ENCODE measurements around the gene ZBTB21.
"Not testable (repeated sequence)": the region's sequence is repeated elsewhere in the genome, so short reads cannot be mapped to it uniquely, and the experiment has no call there.

Gene ZBTB21

DNA sequence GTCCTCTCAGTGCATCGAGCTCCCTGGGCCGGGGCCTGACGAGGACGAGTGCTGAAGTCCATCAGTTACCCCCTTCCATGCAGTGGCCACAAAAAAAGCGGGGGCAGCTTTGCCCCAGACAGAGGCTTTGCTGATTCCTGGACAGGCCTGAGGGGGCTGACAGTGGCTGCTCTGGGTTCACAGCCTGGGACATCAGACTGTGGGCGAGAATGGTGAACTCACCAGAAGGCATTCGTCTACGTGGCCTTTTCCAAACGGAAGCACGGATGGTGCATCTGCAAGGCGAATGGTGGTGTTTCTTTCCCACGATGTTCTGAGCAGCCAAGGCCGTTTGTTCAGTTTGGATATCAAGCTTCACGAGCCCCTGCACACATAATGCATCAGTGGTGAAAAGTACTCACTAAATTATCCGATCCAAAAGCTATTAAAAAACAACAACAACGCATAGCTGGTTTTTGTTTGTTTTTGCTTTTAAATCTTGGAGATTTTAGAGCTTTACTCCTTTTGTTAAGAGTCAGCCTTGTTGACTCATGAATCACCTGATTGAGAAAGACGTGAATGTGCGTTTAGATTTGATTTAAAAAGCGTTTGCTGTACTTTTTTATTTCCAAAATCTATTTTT, 6.3 kb upstream of the ZBTB21 start:
- DNase-seq, result no peak

DNA sequence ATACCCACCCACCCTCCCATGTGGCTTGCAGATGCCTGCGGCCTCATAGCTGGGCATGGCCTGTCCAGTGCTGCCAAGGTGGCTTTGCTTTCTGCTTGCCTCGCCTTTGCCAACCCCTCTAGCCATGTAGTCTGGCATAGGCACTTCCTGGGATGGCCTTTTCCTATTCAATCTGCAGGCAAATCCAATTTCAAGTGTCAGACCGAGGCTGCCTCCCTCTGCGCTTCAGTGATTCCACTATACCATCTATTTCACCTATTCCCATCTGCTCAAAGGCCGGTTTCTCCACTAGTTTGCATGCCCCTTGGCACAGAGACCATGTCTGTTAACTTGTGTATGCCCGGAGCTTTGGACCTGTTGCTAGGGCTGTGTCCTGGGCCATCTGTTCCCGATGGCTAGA, 3.8 kb upstream of the ZBTB21 start:
- DNase-seq, result no peak

DNA sequence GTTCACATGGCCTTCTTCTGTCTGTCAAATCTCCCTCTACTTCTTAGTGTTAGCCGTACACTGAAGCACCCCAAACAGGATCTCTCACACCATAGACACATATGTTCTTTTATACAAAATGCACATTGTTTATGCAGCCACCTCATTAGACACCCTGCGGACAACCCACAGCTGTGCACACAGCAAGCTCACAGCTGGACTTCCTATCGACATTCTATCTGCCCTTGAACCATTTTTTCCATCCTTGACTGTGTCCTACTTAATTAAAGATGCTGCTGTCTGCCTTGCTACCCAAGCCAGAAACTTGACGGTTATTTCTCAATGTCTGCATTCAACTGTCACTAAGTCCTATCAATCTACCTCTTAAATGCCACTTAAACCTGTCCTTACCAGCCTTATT, 3.2 kb upstream of the ZBTB21 start:
- no peak for DNase-seq

DNA sequence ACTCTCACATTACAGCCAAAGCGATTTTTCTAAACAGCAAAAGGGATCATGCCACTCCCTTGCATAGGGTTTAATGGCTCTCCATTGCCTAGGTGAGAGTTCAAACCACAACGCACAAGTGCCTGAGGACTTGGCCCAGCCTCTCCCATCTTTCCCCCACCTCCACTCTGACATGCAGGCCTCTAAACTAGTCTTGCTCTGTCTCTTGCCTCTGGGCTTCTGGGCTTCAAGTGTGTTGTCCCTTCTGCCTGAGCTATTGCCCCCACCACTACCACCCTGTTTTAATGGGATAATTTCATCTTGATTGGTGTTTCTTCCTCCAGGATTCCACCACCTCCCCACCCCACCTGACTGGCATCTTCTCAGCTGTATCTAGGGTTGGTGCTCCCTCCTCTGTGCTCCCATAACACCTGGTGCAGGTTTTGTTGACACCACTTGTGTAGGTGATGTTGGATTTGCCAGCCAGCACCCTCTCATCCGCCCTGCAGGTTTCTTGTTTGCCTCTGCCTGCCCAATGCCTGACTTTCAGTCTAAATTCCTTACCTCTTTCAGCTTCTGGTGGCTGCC, 2.7 kb upstream of the ZBTB21 start:
- DNase-seq, result no peak

DNA sequence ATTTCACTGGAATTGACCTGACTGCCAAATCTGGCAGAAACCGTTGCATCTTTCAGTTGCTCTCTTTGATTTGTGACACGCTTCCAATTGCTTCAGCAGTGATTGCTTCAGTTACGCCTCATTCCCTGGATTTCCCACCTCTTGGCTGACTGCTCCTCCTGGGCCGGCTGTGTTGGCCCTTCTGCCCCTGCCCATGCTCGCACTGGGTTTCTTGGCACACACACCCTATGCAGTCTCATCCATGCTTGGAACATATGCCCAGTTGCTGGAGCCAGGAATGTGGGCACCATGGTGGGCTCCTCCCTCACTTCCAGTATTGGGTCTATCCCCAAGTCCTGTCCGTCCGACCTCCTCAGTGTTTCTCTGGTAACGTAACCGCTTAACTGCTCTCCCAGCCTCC, 2.2 kb upstream of the ZBTB21 start:
- no peak for DNase-seq

DNA sequence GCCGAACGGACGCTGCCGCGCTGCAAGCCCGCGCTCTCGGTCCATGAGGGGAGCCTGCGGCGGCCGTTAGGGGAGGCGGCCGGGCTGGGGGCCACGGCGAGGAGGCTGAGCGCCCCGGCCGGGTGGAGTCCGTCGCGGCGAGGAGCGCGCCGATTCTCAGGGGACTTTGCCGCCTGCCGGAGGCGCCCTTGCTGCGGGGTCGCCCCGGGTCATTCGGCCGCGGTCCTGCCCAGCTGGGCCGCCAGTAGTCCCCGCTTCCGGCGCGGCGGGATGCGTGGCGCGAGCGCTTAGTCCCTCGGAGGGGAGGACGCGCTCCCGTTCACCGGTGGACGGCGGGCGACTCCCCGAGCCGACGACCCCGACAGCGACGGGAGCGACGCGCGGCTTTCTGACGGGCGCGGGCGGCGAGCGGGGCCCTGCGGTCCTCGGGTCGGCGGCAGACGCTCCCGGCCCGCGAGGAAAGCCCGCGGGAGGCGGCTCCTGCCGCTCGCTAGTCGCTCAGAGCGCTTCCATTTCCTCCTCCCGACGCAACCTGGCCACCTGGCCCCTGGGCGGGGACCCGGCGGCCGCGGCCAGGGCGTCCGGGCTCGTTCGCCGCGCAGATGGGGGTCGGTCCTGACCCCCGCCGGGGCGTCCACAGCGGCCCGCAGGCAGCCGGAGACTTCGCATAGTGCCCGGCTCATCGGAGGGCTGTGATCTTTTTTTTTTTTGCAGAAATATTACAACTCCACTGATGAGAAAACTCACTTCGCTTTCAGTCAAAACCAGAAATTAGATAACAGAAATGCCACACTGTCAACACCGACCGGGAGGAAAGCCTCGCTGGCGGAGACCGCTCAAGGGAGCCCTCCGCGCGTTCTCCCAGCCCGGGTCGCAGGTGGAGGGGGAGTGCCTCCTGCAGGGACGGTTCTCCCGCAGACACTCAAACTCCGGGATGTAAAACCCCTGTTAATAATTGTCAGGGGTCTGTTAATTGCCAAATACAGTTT, 641 bp upstream of the ZBTB21 start:
- peak in 1 of 2 experiments; percentile 31 for DNase-seq

DNA sequence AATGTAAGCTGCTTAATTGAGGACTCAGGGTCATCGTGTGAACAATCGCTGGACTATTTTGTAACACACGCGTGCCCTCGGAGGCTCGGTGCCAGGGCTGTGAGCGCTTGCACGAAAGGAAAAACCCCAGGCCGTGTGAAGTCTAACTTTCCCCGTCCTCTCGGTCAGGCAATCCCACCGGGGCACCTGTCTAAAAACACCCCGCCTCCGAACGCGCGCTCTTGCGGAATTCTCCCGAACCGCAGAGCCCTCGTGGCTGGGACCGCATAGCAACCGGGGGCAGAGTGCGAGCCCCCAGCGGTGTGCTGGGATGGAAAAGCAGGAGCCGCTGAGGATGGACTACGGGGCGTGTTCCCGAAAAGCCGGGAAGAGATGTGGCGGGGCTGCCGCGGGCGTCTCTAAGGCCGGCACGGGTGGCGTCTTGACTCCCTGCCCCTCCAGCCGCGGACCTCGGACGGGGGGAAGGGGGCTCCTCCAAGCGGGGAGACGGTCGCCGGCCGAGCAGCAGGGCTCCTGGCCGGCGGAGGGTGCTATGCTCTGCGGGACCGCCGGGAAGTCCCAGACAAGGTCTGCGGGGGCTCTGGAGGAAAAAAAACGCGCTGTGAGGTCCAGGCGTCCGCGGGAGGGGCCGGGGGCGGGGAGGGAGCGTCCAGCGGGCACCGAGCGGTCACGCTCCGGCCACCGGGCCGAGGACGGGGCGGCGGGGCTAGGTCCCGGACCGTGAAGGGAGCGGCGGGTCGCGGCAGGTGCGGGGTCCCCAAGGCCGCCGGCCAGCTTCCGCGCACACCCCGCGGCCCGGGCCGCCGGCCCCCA, 936 bp downstream of the ZBTB21 start:
- DNase-seq, result peak; percentile 18 to 27

DNA sequence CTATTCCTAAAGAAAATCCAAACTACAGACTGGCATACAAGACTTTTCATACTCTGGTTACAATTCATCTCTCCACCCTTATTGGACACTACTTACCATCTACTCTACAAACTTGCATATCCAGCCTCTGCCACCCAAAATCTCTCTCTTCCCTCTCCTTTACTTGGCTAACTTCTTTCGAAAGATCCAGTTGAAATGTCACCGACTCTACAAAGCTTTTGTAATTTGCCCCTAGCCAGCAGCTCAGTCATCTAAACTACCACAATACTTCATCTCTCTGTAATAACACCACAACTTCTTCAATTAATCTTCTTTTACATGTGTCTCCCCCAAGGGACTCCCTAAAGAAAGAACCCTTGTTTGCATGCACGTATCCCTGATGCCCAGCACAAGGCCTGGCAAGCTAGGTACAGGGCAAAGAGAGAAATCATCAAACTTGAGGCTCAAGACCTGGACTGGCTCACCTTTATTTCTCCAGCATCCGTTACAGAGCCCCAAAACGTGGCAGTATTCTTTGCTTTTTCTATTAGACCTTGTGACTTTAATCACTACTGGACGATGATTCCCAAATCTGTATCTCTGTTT, 2.7 kb downstream of the ZBTB21 start:
- no peak for DNase-seq

DNA sequence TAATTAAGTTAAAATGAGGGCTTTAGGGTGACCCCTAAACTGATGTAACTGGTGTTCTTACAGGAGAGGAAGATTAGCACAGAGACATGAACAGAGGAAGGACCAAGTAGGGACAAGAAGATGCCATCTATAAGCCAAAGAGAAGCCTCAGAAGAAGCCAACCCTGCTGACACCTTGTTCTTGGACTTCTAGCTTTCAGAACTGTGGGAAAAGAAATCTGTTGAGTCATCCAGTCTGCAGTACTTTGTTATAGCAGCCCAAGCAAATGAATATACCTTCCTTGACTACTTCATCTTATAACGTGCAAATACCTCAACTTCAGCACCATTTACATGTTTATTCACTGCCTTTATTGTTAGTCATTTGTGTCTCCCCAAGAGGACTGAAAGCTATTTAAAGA, 3.4 kb downstream of the ZBTB21 start:
- no peak for DNase-seq

DNA sequence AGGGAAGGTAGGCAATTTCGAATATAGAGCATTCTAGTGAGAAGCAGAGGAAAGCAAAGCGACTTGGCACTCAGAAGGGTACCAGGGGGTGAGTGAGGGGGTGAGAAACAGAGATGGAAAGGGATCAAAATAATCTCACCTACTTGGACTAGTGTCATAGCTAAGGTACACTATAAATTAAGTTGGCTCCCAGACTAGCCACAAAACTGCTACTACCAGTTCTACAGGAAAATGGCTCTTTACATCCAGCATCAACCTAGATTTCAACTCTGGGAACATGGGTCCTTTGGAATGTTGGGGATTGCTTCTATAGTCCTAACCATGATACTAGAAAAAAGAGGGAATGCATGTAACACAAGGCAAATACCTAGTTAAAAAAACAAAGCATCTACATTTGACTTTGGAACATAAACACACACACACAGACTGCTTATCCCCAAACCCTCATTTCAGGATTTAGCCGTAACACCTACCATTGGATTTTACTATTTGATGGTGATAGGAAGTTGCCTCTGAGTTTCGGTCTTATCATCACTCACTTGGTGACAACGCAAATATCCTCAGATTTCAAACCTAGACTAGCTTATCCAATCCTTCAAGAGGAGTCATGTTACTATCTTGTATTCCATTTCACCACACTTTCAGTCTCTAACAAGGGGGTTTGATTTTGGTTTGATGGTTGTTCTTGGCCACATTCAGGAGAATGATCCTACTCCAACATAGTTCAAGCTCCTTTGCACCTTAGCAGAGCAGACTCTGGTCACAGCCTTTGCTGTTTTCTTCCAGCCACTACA, 5.6 kb downstream of the ZBTB21 start:
- no peak for DNase-seq

DNA sequence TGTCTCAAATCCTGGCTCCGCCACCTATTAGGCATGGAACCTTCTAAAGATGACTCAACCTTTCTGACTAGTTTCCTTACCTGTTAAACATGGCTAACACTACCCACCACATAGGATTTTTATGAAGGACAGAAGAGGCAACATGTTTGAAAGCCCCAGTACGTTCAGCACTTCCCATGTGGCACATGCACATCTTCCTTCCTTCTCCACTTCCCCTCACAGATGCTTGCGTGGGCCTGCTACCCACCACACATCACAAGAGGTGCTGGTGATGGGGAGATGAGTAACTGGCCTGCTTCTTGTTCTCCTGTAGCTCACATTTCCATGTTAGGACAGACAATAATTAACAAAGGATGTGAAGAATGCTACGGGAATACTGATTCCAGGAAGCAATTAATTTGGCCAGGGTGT, 7.1 kb downstream of the ZBTB21 start:
- no peak for DNase-seq

DNA sequence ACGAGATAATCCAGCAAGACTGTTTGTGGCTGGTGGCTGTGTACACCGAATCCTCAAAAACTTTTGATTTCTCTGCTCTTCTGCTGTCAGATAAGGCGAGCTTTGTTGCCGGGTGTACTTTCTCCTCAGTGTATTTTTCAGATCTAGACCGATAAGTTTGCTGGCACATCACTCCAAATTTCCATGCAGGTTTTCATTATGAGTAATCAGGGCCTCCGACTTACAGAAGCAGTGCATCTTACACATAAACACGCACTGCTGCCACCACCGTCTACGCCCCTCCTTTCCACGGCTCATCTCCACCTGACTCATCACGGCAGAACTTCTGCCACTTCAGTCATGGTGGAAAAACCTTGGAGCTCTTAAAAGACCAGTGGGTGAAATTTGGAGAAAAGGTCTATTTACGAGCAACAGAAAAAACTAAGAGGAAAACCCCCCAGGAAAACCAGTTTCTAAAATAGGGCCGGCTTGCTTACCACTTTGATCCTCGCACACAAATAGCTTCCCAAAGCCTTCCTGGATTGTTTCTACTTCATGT, 7.7 kb downstream of the ZBTB21 start:
- no peak for DNase-seq

DNA sequence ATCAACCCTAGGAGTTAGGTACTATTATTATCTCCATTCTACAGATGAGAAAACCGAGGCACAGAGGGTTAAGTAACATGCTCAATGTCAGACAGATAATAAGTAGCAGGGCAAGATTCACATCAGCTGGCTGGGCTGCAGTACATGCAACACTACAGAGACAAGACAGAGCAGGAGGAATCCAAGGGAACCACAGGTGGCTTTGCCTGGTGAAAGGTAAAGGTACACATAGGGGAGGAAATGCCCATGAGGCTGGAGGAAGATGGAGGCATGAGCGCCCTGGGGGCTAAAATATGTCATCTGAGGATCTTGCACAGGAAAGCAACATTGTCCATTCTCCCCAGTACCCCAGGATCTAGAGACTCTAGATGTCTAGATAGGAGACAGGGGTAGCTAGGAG, 8.4 kb downstream of the ZBTB21 start:
- no peak for DNase-seq

DNA sequence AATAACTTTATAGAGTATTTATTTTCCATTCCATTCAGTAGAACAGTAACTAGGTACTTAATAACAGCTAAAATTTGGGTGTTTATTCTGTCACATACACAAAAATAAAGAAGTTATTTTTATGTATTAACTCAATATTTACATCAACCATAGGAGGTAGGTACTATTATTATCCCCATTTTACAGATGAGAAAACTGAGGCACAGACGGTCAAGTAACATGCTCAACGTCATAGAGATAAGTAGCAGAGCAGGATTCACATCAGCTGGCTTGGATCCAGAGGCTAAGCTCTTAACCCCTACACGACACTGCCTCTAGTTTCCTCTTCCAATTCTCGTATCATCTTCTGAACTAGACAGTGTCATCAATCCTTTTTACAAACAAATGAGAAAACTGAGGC, 9.3 kb downstream of the ZBTB21 start:
- no peak for DNase-seq

DNA sequence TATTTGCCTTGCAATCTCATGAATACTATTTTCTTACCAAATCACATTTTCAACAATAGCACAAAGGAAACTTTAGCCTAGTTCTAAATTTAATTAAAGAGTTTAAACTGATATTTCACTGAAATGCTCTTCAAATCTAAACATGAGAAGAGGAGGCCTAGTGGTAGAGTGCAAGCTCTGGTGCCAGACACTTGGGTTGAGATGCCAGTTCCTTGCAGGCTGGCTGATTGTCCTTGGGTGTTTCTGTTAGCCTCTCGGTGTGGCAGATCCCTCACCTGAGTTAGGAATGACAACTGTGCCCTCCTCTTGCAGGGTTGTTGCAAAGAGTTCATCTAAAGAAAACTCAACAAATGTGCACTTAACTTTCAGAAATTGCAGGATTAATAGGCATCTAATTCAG, 12.5 kb downstream of the ZBTB21 start:
- DNase-seq, result no peak

DNA sequence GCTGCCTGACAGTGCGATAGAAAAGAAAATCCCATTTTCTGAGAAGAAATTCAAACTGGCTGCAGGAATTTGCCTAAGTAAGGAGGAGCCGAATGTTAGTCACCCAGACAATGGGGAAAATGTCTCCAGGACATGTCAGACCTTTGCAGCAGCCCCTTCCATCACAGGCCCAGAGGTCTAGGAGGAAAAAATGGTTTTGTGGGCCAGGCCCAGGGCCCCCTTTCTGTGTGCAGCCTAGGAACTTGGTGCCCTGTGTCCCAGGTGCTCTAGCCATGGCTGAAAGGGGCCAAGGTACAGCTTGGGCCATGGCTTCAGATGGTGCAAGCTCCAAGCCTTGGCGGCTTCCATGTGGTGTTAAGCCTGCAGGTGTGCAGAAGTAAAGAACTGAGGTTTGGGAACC, 14.6 kb downstream of the ZBTB21 start:
- DNase-seq, result no peak

DNA sequence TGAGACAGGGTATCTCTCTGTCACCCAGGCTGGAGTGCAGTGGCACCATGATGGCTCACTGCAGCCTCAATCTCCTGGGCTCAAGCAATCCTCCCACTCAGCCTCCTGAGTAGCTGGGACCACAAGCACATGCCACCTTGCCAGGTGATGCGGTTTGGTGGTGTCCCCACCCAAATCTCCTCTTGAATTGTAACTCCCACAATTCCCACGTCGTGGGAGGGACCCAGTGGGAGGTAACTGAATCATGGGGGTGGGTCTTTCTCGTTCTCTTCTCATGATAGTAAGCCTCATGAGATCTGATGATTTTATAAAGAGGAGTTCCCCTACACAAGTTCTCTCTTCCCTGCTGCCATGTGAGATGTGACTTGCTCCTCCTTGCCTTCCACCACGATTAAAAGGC, 15.5 kb downstream of the ZBTB21 start:
- not testable (repeated sequence) for DNase-seq

DNA sequence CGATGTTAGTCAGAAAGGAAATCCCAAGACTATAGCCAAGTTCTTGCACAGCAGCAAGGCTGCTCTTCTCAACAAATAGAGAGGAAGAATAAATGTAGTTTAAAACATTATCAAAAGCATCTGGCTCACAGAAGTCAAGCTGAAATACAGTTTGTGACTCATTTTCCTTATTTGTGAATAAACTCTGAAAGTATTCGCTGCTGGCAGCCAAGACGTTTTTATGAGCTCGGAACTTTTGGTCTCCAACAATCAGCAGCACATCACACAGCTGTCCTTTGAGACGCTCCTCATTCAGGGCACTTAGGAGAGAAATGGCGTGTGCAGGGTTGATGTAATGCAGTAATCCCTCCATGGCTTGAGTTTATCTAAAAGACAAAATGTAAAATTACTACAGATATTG, 16.4 kb downstream of the ZBTB21 start:
- DNase-seq, result no peak

DNA sequence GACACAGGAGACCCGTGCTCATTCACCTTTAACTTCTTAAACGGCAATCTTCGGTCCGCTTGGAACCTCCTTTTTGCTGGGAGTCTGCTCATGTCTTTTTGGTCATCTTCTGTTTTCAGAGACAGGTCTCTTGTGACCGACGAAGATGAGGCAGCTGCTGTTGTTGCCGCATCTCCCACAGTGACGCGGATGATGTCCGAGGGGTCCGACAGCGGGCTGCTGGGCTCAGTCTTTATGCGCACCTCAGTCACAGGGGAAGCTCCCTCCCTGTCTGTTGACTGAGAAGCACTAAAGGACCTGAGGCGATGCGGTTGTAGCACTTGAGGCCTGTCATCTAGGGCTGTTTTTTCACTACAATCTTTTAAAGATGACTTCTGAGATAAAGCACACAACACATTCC, 17.6 kb downstream of the ZBTB21 start:
- DNase-seq, result no peak

DNA sequence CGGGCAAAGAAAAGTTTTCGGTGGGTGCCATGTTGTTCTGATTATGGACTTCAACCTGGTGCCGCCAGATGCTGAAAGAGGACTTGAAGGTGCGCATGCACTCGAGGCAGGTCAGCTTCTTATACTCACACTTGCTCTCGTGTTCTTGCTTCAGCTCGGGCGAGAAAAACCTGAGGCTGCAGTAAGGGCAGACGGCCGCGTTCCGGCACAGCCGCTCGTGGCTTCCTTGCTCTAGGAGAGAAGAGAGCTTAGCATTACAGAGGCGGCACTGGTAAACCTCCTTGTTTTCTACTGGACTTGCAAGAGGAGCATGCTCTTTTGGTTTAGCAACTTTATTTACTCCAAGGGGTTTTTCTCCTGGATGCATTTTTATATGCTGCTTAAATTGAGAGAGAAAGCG, 18.5 kb downstream of the ZBTB21 start:
- DNase-seq, result no peak

DNA sequence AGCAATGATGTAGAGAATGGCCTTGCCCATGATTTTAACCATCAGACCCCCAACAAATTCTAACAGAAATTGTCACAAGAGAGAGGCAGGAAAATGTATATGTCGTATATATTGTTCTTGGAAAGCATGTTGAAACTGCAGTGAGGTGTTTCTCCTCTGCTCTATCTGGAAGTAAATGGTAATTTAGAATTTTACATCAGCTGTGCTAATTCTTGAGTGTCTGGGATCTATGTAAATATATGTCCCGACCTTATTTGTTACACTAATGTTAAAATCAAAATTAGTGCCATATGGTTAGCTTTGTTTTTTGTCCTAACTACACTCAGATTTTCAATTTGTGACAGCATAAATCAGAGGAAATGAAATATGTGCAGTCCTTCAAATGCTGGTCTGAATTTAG, 20.5 kb downstream of the ZBTB21 start:
- no peak for DNase-seq

DNA sequence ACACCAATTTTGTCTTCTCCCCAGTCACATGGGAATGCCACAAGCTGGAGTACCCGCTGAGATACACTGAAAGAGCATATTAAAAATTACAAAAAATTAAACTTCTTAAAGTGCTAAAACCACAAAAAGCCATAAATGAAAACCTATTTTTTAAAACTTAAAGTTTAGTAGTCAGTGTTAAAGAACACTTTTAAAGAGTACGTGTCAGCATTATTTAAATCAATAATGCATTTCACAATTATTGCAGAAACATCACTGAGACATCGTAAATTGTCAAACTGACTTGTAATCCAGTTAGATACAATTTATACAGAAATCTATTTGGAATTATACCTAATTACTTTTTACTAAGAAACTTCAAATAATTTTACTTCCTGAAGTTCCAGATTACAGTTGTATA, 22.9 kb downstream of the ZBTB21 start:
- no peak for DNase-seq
